CD4-positive, alpha-beta T cell treated with Interleukin-4 for 1 hour (primary cell): Measurements from ENCODE around the gene ZNF419.
"Not testable (repeated sequence)": the region's sequence is repeated elsewhere in the genome, so short reads cannot be mapped to it uniquely, and the experiment has no call there.

Experiments
- DNase-seq, 2 donors: peaks; one replicate each; pipeline ENCODE4 v3.0.0-alpha.2; 2020 to 2022

ZNF419 gene

GRCh38 chr19:57487477-57488298 lies at the start of gene ZNF419:
ZNF419 (plus strand) TSS chr19:57487750; CDS start chr19:57487951, 201 bp downstream.
- DNase-seq = peak; percentile 94 to 95

DNA sequence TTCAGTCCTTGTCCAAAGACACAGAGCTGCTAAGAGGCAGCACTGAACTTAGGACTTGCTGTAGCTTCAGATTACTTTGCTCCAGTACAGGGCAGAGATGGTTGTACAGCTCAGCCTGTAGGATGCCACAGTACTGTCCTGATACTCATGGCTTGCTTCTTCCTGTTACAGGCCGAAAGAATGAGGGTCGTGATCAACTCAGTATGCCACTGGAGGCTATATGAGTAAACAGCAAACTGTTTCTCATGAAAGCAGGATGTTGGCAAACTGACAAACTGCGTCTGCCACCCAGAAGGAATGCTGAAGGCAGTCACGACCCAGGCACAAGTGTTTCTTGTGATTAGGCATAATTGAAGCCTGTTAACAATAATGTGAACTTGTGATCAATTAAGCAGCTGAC lies 49.6 kb upstream of the ZNF419 start:
- DNase-seq = no peak

- no peak for DNase-seq
Observed at GRCh38 chr19:57438925-57439324, 48.6 kb upstream of the ZNF419 start.

- no peak for DNase-seq
Observed at GRCh38 chr19:57441979-57442752, 45.4 kb upstream of the ZNF419 start.

DNA sequence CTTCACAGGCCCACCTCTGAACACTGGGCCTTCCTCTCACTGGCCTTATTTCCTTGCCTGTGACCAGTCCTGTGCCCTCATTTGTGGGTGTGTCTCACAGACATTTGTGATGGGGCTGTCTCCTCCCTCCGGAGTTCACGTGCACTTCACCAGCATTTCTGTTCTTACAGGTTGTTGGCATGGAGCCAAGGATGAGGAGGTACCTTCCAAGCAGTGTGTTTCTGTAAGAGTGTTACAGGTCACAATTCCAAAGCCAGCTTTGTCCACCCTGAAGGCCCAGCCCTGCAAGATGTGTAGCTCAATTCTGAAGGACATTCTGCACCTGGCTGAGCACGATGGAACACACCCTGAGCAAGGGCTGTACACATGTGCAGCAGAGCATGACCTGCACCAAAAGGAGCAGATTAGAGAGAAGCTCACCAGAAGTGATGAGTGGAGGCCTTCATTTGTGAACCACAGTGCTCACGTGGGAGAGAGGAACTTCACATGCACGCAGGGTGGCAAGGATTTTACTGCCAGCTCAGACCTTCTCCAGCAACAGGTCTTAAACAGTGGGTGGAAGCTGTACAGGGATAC lies 44.3 kb upstream of the ZNF419 start:
- DNase-seq = no peak

DNA sequence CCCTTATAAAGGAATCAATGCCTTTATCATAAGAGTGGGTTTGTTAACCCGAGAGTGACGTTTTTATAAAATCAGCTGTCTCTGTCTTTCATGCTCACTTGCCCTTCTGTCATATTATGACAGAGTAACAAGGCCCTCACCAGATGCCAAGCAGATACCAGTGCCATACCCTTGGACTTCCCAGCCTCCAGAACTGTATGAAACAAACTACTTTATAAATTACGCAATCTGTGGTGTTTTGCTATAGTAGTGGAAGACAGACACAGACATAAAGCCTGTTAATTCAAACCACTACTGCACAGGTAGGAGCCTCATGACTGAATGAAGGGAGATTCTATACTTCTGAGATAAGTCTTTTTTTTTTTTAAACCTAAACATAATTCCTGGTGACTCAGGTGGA lies 35.2 kb upstream of the ZNF419 start:
- DNase-seq = no peak

DNA sequence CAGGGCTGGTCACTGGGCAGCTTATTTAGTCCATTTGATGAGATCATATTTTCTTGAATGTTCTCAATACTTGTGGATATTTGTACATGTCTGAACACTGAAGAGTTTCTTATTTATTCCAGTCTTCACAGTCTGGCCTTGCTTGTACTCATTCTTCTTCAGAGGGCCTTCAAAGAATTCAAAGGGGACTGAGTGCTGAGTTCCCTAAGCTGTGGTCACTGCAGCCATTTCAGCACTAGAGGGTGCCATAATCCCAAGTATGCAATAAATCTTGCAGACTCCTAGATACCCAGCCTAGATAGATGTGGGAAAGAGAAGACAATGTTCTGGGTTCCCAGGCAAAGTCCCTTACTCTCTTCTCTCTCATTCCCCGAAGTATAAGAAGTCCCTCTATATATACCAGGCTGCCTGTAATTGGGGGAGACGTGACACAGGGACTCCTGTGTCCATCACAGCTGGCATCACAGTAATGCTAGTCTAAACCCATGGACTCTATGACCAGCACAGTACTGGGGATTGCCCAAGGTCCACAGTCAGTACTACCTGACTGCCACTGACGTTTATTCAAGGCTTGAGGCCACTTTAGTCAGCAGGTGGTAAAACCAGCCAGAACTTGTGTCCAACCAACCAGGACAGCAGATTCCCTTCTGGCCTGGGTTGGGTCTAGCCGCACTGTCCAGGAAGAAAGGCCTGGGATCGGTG lies 21.7 kb upstream of the ZNF419 start:
- DNase-seq = peak in 1 of 2 donors; percentile 53

- DNase-seq = no peak
Observed at GRCh38 chr19:57466489-57466888, 21.1 kb upstream of the ZNF419 start.

DNA sequence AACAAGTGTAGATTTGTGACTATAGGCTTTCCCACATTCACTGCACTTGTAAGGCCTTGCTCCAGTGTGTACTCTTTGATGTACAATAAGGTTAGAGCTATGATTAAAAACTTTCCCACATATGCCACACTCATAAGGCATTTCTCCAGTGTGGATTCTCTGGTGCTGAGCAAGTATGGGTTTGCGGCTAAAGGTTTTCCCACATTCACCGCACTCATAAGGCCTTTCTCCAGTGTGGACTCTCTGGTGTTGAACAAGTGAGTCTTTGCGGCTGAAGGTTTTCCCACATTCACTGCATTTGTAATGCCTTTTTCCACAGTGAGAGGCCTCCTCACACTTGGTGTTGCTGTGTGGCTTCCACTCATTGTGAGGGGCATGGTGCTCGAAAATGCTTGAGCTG lies 13.9 kb upstream of the ZNF419 start:
- no peak for DNase-seq

DNA sequence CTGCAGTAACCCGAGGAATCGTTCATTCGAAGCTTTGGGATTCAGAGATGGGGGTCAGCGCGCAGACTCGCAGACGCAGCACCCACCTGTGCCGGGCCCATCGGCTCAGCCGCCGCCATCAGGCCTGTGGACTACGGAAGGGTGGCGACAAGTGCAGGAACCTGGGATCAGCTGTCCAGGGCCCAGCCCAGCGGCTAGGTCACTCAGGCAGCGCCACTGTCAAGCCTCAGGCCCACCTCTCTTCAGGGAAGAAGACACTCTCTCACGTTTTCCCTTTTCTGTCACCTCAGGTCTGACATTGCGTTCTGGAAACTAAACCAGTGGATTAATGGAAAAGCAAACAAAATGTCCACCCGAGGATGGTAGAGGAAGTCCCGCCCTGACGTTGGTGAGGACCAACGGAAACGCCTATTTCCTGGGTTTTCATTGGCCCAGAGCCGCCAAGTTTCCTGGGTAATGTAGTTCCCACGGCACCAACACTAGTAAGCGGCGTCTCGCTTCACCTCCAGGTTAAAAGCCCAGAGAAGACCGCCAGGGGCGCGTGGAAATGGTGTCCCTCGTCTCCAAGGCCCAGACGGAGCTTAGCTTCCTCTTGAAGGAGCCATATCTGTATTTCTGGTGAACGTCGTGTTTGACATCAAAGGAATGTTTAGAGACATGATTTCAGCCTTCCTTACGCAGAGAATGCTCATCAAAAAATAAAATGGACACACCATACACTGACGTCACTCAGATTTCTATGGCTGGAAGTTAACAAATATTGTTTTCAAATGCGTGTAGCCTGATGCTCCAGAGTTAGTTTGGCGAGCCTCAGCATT lies 10.2 kb upstream of the ZNF419 start, which contains the start of gene ZNF772:
Gene ZNF772 (minus strand): TSS at position 376 of the 818 bp plus-strand sequence. CDS start 257 bp downstream, at position 119.
- peak; percentile 94 for DNase-seq

GRCh38 chr19:57488299-57488644 lies 722 bp downstream of the ZNF419 start:
- not testable (repeated sequence) for DNase-seq

DNA sequence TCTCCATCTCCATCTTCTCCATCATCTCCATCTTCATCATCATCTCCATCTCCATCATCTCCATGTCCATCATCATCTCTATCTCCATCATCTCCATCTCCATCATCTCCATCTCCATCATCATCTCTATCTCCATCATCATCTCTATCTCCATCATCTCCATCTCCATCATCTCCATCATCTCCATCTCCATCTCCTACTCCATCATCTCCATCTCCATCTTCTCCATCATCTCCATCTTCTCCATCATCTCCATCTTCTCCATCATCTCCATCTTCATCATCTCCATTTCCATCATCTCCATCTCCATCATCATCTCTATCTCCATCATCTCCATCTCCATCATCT lies 11.8 kb downstream of the ZNF419 start:
- DNase-seq = not testable (repeated sequence)

GRCh38 chr19:57499680-57500395 lies 12.3 kb downstream of the ZNF419 start, which contains the start of gene ZNF773:
ZNF773 (plus strand) TSS chr19:57499938; CDS start chr19:57500081, 143 bp downstream.
- peak; percentile 96 to 97 for DNase-seq

DNA sequence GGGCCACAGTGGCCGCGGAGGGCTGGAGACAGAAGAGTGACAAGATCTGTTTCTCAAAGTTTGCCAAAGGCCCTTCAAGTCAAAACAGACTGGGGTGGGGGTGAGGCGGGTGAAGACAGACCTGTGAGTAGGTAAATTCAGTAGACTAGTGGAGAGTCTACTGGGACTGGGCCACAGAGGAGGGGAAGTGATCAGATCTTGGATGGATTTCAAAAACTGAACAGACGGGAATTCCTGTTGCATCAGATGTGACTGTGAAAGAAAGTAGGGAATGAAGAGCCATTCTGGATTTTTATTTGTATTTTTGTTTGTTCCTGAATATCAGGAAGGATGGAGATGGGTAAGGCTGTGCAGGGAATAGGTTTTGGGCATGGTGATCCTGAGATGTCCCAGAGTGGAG lies 12.8 kb downstream of the ZNF419 start:
- not testable (repeated sequence) for DNase-seq

GRCh38 chr19:57506163-57506562 lies 18.6 kb downstream of the ZNF419 start:
- no peak for DNase-seq

DNA sequence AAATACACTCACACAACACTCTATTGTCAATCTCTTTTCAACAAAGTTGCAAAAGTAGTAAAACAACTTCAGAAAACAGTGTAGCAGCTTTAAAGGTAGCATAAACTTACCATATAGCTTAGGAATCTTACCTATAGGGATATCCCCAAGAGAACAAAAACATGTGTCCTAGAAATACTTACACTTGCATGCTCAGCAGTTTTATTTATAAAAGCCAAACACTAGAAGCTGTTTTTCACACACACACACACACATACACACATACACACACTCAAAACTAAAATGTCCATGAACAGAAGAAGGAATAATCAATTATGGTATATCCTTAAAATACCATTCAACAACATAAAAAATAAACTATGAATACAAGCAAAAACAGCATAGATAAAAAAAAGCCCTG lies 23.9 kb downstream of the ZNF419 start:
- DNase-seq = no peak

DNA sequence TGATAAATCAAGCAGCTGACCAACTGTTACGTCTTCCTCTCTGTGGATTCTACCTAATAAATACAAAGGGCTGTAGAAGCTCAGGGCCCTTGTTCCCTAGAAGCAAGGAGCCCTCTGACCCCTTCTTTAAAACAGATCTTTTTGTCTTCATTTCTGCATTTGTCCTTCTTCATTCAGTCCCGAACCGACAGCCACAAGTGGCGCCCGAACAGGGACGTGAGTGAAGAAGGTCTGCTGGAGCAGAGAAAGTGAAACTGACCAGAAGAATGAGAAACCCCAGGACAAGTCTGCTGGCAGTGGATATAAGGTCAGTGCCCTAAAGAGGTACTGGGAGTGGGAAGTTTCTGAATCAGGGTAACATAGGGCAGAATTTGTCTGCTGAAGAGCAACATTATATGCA lies 25.3 kb downstream of the ZNF419 start:
- no peak for DNase-seq

DNA sequence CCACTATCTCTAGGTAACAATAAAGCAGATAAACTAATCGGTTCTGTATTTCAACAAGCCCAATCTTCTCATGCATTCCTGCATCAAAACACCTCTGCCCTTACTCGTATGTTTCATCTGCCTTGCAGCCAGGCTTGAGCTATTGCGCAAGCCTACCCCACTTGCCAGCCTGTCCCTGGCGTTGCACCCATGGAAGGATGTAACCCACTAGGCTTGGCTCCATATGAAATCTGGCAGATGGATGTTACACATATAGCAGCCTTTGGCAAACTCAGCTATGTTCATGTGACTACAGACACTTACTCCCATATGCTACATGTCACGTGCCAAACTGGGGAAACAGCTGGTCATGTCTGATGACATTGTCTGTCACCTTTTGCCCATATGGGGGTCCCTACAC lies 27.7 kb downstream of the ZNF419 start:
- no peak for DNase-seq

DNA sequence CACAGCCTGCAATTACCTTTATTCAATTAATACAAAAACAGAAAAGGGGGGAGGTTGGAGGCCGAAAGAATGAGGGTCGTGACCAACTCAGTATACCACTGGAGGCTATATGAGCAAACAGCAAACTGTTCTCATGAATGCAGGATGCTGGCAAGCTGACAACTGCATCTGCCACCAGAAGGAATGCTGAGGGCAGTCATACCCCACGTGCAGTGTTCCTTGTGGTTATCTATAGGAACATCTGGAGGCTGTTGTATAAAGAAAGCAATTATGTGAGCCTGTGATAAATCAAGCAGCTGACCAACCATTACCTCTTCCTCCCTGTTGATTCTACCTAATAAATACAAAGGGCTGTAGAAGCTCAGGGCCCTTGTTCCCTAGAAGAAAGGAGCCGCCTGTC lies 30.5 kb downstream of the ZNF419 start:
- not testable (repeated sequence) for DNase-seq

DNA sequence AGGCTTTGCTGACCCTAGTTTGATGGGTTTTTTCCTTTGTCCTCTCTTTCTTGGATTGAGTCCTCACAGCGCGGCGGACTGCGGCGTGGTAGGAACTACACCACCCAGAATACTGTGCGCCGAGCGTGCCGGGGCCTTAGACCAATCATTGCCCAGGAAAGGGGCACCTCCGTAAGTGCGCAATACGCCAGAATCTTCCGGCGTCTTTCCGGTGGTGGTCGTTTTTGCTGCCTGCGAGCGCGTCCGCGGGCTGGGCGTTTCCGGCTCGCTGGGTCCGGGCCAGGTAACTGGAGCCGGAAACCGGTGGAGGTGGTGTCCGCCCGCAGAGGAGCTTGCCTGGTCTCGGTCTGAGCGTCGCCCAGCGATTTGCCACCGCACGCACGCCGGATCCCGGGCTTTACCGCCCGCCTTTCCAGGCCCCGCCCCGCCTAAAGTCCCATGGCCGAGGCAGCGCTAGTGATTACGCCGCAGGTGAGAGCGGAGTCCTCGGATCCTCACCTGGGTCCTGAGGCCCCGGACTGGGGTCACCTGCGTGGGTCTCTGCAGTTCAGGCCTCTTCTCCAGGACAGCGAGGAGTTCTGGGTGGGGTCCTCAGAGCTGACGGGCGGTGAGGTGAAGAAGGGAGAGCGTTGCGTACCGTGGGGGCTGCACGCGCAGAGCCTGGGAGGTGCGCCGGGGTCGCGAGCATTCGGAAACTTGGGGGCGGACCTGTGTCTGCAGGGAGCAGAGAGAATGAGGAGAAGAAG lies 39.8 kb downstream of the ZNF419 start, which contains the start of gene ZNF549:
Gene ZNF549 (plus strand): TSS at position 221 of the 746 bp plus-strand sequence. CDS start 218 bp downstream, at position 439.
- DNase-seq = peak; percentile 92 to 93
